Measurements from ENCODE around the gene ONECUT3.

DNA sequence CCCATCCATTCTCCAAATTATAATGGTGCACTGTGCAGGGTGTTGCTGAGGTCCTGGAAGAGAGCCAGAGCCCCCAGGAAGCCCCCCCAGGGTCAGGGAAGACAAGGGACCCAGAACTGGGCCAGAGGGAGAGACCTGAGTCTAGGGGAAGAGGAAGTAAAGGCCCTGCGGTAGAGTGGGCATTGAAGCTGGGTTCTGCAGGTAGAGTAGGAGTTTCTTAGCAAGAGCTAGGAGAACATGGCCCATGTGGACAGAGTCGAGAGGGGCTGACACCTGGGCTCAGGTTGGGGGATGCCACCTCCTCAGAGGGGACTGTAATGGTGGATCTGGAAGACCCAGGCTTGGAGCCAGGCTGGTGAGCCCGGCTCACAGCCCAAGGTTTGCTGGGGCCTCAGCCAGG is 17.0 kb upstream of the ONECUT3 start:
- TF ChIP-seq, protein P1, sequence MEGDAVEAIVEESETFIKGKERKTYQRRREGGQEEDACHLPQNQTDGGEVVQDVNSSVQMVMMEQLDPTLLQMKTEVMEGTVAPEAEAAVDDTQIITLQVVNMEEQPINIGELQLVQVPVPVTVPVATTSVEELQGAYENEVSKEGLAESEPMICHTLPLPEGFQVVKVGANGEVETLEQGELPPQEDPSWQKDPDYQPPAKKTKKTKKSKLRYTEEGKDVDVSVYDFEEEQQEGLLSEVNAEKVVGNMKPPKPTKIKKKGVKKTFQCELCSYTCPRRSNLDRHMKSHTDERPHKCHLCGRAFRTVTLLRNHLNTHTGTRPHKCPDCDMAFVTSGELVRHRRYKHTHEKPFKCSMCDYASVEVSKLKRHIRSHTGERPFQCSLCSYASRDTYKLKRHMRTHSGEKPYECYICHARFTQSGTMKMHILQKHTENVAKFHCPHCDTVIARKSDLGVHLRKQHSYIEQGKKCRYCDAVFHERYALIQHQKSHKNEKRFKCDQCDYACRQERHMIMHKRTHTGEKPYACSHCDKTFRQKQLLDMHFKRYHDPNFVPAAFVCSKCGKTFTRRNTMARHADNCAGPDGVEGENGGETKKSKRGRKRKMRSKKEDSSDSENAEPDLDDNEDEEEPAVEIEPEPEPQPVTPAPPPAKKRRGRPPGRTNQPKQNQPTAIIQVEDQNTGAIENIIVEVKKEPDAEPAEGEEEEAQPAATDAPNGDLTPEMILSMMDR (IDR thresholded peaks at IDR 0.05): no peak
- no peak for TF ChIP-seq POLR2A (IDR thresholded peaks at IDR 0.05)

Data from lower leg skin (tissue), 3 donors.